Endothelial cell of umbilical vein (primary cell): ENCODE data around the gene METTL15. TPM values are rescaled to one million over a fixed set of nuclear protein-coding genes. Genes with fewer than 3 reads are reported as not detected.

Experiments used
- BruUV-seq: library from RNA; stranded (reverse); fragments of 400-500 nt; replicated peaks from 2 replicates; lab custom pipeline; 2021; lab: Mats Ljungman, UMichigan
- CTCF ChIA-PET: fragments of 300-600, 350-600 bp; sonication (Branson Sonifier 250); formaldehyde crosslinking; loops from one replicate; lab custom pipeline; 2021; ENCODE audit warnings: antibody characterized with exemption, inconsistent platforms; lab: Charles Lee
- POLR2A ChIA-PET: fragments of 300-600, 350-600 bp; sonication (Branson Sonifier 250); formaldehyde crosslinking; loops from one replicate; lab custom pipeline; 2021; ENCODE audit warnings: antibody characterized with exemption, inconsistent platforms; lab: Charles Lee
- DNase-seq: peaks from one replicate; pipeline ENCODE4 v3.0.0-alpha.2; 2011; ENCODE audit warnings: low read depth, low spot score
- FAIRE-seq: peaks from 2 replicates; lab custom pipeline; 2011; peaks lifted over from hg19 to GRCh38; lab: Jason Lieb, UNC
- H2AFZ ChIP-seq: 2 replicates; pipeline ENCODE4 v1.6.0; 2012; ENCODE audit warnings: low read depth, low read length, control low read depth, inconsistent platforms
- H3K27ac ChIP-seq: 2 replicates; pipeline ENCODE4 v1.5.1; 2011; ENCODE audit warnings: low read depth, mild to moderate bottlenecking, control low read depth, low read length, moderate library complexity; ENCODE audit not compliant: insufficient read depth
- H3K27me3 ChIP-seq, 2 experiments: 2 replicates each; pipeline versions ENCODE4 v1.6.0 to v1.6.1; 2011; ENCODE audit warnings: low read length in 2 of 2, mixed read lengths in 1 of 2; ENCODE audit not compliant: control insufficient read depth in 2 of 2, insufficient read depth in 2 of 2
- H3K36me3 ChIP-seq, 2 experiments: 2 replicates in 1 of 2; 3 replicates in 1 of 2; pipeline ENCODE4 v1.5.1; 2011; ENCODE audit warnings: low read length in 2 of 2, mild to moderate bottlenecking in 1 of 2, moderate library complexity in 1 of 2; ENCODE audit not compliant: control insufficient read depth in 2 of 2, insufficient read depth in 2 of 2; ENCODE audit errors: extremely low read depth in 1 of 2
- H3K4me1 ChIP-seq: 3 replicates; pipeline ENCODE4 v1.5.1; 2011; ENCODE audit warnings: mild to moderate bottlenecking, low read length; ENCODE audit not compliant: control insufficient read depth, insufficient read depth; ENCODE audit errors: extremely low read depth
- H3K4me2 ChIP-seq: 2 replicates; pipeline ENCODE4 v1.6.1; 2011; ENCODE audit warnings: low read length, control low read depth, mixed read lengths; ENCODE audit not compliant: insufficient read depth
- H3K4me3 ChIP-seq, 3 experiments: fragments of 200-600 bp in 1 of 3; sonication (generic), shearing (Covaris generic) in 1 of 3; replicated peaks in 1 of 3; 2 replicates each; pipeline ENCODE4 v1.5.1; 2011 to 2016; ENCODE audit warnings: control low read depth in 3 of 3, low read length in 3 of 3, mild to moderate bottlenecking in 2 of 3, inconsistent platforms in 1 of 3, low read depth in 1 of 3, moderate library complexity in 1 of 3; ENCODE audit not compliant: insufficient read depth in 1 of 3
- H3K79me2 ChIP-seq: 2 replicates; pipeline ENCODE4 v1.6.0; 2012; ENCODE audit warnings: low read length, inconsistent platforms; ENCODE audit not compliant: control insufficient read depth, insufficient read depth
- H3K9ac ChIP-seq: replicated peaks from 2 replicates; pipeline ENCODE3; 2011; ENCODE audit warnings: low read length, control low read depth; ENCODE audit not compliant: insufficient read depth; ENCODE audit errors: extremely low read depth
- H3K9me1 ChIP-seq: replicated peaks from 3 replicates; pipeline ENCODE4 v1.6.0; 2011; ENCODE audit warnings: mild to moderate bottlenecking, low read length; ENCODE audit not compliant: control insufficient read depth, insufficient read depth; ENCODE audit errors: extremely low read depth
- H3K9me3 ChIP-seq: replicated peaks from 2 replicates; pipeline ENCODE4 v1.5.1; 2012; ENCODE audit warnings: low read length, inconsistent platforms; ENCODE audit not compliant: control insufficient read depth, insufficient read depth
- H4K20me1 ChIP-seq: replicated peaks from 2 replicates; pipeline ENCODE3; 2011; ENCODE audit warnings: mild to moderate bottlenecking, low read length; ENCODE audit not compliant: control insufficient read depth, insufficient read depth; ENCODE audit errors: extremely low read depth
- CTCF ChIP-seq, 2 donors: IDR thresholded peaks; 1 replicate in 1 of 2; 2 replicates in 1 of 2; pipeline ENCODE4 v1.5.1; 2011; ENCODE audit warnings: low read length in 2 of 2, mild to moderate bottlenecking in 2 of 2, moderate library complexity in 2 of 2, control low read depth in 1 of 2, inconsistent platforms in 1 of 2, low read depth in 1 of 2; ENCODE audit not compliant: insufficient read depth in 1 of 2; ENCODE audit errors: extremely low read depth in 1 of 2
- EZH2 ChIP-seq: IDR thresholded peaks from 2 replicates; pipeline ENCODE4 v1.6.1; 2012; ENCODE audit warnings: borderline replicate concordance, low read depth, mild to moderate bottlenecking, moderate library complexity, low read length, inconsistent platforms; ENCODE audit not compliant: severe bottlenecking
- FOS ChIP-seq: IDR thresholded peaks from 2 replicates; pipeline ENCODE4 v1.6.1; 2011; ENCODE audit warnings: mild to moderate bottlenecking, low read length, moderate library complexity, borderline replicate concordance; ENCODE audit not compliant: insufficient read depth
- GATA2 ChIP-seq: IDR thresholded peaks from 2 replicates; pipeline ENCODE4 v1.7.0; 2011; ENCODE audit warnings: low read depth, mild to moderate bottlenecking, moderate library complexity, mixed read lengths, low read length; ENCODE audit not compliant: insufficient read length, insufficient read depth
- JUN ChIP-seq: IDR thresholded peaks from 2 replicates; pipeline ENCODE4 v1.6.1; 2011; ENCODE audit warnings: borderline replicate concordance, low read depth; ENCODE audit not compliant: insufficient read length, insufficient read depth
- MYC ChIP-seq: IDR thresholded peaks from one replicate; pipeline ENCODE4 v1.6.1; 2011; ENCODE audit warnings: mild to moderate bottlenecking, low read depth, low read length
- POLR2A ChIP-seq: IDR thresholded peaks from 2 replicates; pipeline ENCODE4 v1.6.1; 2012; ENCODE audit warnings: low read depth, mild to moderate bottlenecking, control low read depth, low read length
- POLR2AphosphoS5 ChIP-seq: IDR thresholded peaks from 2 replicates; pipeline ENCODE4 v1.6.1; 2012; ENCODE audit warnings: low read depth, mild to moderate bottlenecking, control low read depth, low read length, moderate library complexity; ENCODE audit not compliant: insufficient read depth
- dilution Hi-C: fragments of 300-500 bp; cut with MboI; formaldehyde crosslinking; loops from one replicate; pipeline ENCODE4 v1.15.0; 2019; ENCODE audit warnings: low sequenced_read_pairs; ENCODE audit not compliant: extremely low pct_ligation_motif_present
- intact Hi-C: fragments of 100-400 bp; cut with micrococcal nuclease; formaldehyde crosslinking; loops from one replicate; pipeline ENCODE4 v1.10.0; 2022
- polyA plus RNA-seq, 4 experiments: library from polyadenylated mRNA; depleted of rRNA in 3 of 4; stranded (reverse) in 3 of 4; unstranded in 1 of 4; fragments of >200 nt; gene quantifications; 2 replicates each; pipeline versions ENCODE4 v1.2.1 to v1.2.3, GENCODE V29; 2011 to 2012; ENCODE audit warnings: missing spikeins in 1 of 4
- total RNA-seq: library from RNA; stranded (reverse); gene quantifications from 2 replicates; pipeline ENCODE4 v1.2.3, GENCODE V29; 2021
- TF ChIP-seq, protein P1 (sequence below): IDR thresholded peaks from 2 replicates; pipeline ENCODE4 v1.6.1; 2011; ENCODE audit not compliant: insufficient read depth, insufficient read length

Gene METTL15
- total and polyA plus RNA-seq, 2 donors (not counting 3 experiments of a cell fraction or from before 2014, with no cell fraction given) = 3.2 to 12.1 TPM

DNA sequence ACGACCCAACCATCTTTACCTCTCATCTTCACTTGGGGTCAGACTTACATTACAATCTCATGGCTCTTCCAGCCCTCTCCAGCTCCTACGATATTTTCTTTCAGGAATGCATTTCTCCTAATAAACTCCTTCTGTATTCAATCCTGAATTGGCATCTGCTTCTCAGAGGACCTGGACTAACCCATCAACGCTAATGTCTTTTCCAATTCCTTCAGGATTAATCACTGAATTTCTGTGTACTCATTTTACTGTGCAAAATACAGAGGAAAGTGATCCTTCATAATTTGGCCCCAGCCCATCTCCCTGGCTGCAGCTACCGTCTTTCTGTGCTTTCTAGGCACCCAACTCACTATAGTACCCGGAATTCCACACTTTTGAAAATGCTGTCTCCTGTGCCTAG lies 239.2 kb downstream of the METTL15 start:
- CTCF ChIA-PET = no interaction called here
- dilution Hi-C loops = no loop called here
- Histone ChIP-seq H4K20me1 (no peaks in the 10 kb centered on the region), H3K9me1 (no peaks in the 10 kb centered on the region), H3K27me3 (no peaks in the 10 kb centered on the region), H3K9me3 (no peaks in the 10 kb centered on the region), H3K36me3 (no peaks in the 10 kb centered on the region), H3K79me2 (no peaks in the 10 kb centered on the region), H3K4me1 (peaks cover 14% of the 10 kb centered on the region), H3K27ac (no peak overlapping the region), H3K4me3 (no peak overlapping the region), H3K4me2 (no peak overlapping the region), H3K9ac (no peak overlapping the region), H2AFZ (no peak overlapping the region)
- POLR2A ChIA-PET = no interaction called here
- intact Hi-C loops = no loop called here
- BruUV-seq = no TSS peak
- no peak for TF ChIP-seq EZH2
- no peak for TF ChIP-seq MYC
- no peak for TF ChIP-seq JUN
- no peak for TF ChIP-seq POLR2AphosphoS5
- TF ChIP-seq FOS = no peak
- no peak for TF ChIP-seq CTCF (IDR thresholded peaks at IDR 0.05; ENCODE audit: extremely low read depth in 1 of 2, insufficient read depth in 1 of 2, low read depth in 1 of 2, low read length in 2 of 2)
- TF ChIP-seq POLR2A = no peak
- TF ChIP-seq GATA2 = no peak
- TF ChIP-seq, protein P1, sequence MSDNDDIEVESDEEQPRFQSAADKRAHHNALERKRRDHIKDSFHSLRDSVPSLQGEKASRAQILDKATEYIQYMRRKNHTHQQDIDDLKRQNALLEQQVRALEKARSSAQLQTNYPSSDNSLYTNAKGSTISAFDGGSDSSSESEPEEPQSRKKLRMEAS = no peak
- DNase-seq = no peak
- no peak for FAIRE-seq
